NCI-H2029 (cell line): ENCODE results near the gene EPPIN.
"Not testable (repeated sequence)": the region's sequence is repeated elsewhere in the genome, so short reads cannot be mapped to it uniquely, and the experiment has no call there.

Experiments used
- DNase-seq: peaks from one replicate; lab custom pipeline; 2025; lab: John Stamatoyannopoulos, UW

EPPIN gene

DNA sequence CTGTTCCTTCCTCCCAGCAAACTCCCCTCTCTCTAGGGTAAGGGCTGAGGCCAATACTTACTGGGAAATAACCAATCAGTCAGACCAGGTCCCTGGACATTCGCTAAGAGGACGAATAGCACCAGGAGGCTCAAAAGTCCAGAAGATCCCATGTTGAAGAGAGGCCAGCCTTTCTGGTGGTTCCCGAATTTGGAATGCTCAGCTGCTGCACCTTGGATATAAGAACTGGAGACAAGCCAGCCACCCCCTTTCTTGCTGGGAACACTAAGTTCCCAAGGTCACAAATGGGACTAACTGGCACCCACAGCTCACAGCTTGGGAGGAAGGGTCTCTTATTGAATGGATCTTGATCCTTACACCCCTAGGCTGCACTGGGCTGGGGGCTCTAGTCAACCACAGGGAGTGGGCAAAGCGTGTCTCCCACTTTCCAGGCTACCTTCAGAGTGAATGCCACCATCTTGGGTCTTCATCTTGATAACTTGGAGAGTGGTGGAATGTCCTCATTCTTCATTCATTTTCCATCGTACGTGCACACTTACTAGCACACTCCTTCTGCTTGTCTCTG, at the start of gene EPPIN:
Gene EPPIN (minus strand): TSS at position 196 of the 565 bp plus-strand sequence. CDS start 44 bp downstream, at position 152.
- DNase-seq, result no peak

DNA sequence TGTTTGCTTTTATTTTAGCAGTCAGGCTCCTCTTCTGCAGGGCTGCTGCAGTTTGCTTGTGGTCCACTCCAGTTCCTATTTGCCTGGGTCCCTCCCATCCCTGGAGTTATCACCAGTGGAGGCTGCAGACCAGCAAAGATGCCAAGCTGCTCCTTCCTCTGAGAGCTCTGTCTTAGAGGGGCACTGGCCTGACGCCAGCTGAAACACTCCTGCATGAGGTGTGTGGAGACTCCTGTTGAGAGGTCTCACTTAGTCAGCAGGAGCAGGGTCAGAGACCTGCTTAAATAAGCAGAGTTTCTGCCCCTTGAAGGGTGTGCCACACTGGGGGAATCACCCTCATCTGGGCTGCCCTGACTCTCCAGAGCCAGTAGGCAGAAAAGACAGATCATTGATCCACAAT, 48.0 kb upstream of the EPPIN start:
- DNase-seq, result no peak

DNA sequence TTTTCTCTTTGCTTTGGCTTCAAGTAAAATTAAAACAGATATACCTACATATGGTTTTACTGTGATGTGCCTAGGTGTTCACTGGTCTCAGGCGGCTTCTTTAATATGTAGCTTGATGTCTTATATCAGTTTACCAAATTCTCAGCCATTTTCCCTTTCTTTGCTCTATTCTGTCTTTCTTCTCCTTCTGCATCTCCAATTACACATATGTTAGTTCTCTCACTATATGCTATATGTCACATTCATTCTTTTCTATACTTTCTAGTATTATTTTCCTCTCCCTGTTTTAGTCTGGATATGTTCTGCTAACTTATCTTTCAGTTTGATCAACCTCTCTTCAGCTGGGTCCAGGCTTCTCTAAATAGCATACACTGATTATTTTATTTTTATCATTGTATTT, 46.3 kb upstream of the EPPIN start:
- DNase-seq, result no peak

DNA sequence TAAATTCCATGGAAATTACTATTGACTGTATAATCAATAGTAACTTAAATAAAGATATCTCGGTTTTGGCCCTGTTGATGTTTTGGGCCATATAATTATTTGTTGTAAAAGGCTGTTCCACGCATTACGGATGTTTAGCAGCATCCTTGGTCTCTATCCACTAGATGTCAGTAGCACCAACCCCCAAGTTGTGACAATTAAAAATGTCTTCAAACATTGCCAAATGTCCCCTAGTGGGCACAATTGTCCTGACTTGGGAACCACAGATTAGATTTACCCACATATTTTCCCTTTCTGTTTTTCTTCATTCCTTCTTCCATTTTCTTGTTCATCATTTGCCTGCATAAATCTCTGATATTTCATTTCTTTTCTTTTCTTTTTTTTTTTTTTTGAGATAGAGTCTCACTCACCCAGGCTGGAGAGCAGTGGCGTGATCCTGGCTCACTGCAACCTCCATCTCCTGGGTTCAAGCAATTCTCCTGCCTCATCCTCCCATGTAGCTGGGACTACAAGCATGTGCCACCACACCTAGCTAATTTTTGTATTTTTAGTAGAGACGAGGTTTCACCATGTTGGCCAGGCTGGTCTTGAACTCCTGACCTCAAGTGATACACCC, 45.5 kb upstream of the EPPIN start:
- DNase-seq, result peak; percentile 12

DNA sequence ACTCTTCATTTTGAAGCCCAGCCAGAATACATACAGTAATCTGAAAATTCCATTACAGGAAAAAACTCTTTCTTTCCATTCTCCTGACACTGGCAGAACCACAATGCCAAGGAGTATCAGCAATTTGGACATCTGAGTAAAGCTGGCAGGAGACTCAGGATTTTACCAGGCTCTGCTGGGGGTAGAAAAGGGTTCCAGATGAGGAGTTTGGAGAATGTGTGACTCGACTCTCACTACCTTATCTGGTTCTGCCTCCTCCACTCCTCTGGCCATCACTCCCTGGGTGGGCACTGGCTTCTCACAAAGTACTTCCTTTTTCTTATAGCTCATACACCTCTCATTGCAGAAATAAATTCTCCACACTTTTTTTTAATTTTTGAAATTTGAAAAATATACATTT, 42.5 kb upstream of the EPPIN start:
- DNase-seq, result no peak

DNA sequence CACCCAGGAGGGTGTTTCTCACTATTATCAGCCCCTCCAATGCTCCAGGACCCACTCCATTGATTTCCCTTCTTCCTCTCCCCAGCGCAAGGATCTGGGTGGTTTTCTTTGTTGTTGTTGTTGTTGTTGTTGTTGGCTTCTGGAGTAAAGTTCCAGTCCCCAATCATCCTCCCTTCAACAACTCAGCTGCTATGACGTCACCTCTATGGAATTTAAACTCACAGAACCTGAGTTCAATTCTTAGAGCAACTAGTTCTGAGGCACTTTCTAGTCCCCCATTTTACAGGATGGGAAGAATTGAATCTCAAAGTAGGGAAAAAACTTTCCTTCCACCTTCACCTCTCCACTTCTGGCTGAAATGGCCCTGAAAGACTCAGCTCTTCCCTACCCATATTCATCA, 41.6 kb upstream of the EPPIN start:
- DNase-seq, result no peak

DNA sequence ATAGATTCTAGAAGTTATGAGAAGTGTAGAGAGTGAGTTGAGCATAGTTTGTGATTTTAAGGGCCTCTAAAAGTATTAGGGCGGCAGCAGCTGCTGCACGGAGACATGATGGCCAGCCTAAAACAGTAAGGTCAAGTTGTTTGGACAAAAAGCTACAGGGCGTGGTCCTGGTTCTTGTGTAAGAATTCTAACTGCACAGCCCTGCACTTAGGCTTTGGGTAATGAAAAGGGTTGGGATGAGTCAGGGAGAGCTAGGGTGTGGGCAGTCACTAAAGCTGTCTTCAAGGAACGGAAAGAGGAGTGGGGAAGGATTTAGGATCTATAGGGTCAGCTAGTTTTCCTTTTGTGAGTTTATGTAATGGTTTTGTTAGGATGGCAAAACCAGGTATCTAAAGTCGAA, 38.8 kb upstream of the EPPIN start:
- DNase-seq, result not testable (repeated sequence)

DNA sequence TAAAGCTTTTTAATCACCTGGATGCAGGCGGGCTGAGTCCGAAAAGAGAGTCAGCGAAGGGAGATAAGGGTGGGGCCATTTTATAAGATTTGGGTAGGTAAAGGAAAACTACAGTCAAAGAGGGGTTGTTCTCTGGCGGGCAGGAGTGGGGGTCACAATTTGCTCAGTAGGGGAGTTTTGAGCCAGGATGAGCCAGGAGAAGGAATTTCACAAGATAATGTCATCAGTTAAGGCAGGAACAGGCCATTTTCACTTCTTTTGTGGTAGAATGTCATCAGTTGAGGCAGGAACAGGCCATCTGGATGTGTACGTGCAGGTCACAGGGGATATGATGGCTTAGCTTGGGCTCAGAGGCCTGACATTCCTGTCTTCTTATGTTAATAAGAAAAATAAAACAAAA, 37.1 kb upstream of the EPPIN start:
- DNase-seq, result not testable (repeated sequence)

DNA sequence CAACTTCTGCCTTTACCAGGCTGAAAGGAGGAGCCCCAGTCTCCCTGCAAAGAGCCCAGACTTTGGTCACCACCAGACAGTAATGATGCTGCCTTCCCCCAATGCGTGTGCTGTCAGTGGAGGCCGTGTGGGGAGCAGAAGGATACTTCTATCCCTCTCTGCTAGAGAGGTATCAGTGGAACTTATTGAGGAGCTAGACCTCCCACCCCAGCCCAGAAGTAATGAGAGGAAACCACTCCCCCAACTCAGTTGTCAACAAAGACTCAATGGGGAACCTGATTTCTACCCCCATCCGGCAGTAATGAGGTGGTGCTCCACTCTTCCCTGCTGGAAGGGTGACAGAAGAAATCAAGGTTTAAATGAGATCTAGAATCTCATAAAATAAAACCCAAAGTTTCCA, 36.3 kb upstream of the EPPIN start:
- DNase-seq, result no peak

DNA sequence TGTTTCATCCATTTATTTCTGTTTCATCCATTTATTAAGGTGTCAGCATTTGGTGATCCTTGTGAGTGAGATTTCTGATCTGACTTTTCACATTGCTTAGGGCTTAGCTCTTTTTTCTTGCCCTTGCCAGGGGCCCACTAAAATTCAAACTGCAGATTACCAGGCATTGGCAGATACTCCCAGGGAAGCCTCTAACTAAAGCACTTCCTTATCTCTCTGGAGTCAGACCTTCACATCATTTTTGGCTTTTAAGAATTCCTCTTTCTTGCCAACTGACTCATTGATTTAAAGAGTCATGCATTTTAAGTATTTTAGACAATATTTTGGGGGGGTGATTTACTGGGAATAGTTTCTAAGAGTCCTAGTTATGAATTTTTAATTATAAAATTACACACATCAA, 34.5 kb upstream of the EPPIN start:
- DNase-seq, result no peak

DNA sequence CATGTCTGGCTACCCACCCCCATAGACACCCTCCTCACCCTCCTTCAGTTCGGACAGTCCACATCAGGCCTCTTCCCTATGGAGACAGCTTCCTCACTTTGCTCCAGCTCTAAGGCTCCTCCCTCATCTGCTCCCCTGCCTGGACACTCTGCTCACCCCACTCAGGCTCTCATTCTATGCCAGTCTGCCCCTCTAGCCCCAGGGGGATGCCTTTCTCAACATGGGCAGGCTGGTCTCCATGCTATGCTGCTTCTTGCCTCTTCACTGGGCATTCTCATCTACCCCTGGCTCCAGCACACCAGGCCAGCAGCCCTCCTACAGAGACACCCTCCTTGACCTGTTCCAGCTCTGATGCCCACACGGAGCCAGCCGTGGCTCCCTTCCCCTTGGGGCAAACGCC, 32.0 kb upstream of the EPPIN start, which contains the start of gene WFDC8:
Gene WFDC8 (minus strand): TSS at position 101 of the 400 bp plus-strand sequence. CDS start 37 bp downstream, at position 64.
- DNase-seq, result no peak

DNA sequence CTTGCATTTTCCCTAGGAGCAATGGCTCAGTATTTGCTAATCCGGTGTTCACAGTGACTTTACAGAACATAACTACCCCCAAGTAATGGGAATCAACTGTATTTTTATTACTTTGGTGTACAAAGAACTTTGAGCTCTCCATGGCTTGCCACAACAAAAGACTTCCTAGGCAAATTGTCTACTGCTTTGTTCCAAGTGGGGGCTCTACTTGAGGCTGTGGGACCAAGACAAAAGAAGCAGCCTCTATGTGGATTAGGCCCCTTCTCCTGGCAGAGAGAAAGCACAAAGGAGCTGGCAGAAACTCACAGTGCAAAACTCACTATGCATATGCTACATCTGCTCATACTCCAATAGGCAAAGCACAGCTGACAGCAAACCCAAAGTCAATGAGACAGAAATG, 31.0 kb upstream of the EPPIN start:
- DNase-seq, result no peak

DNA sequence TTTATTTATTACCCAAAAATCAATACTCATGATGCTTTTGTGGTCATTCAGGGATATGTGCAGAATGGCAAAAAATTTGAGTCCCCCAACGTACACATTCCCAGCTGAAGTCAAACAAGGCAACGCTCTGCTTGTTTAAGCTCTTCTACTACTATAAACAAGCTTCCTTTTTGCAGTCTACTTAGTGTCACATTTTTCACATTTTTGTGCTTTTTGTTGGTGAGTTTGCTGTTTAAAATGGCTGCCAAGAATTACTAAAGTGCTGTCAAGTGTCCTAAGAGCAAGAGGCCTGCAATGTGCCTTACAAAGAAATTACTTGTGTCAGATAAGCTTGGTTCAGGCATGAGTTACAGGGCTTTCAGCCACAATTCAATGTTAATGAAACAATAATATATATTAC, 29.8 kb upstream of the EPPIN start:
- DNase-seq, result no peak

DNA sequence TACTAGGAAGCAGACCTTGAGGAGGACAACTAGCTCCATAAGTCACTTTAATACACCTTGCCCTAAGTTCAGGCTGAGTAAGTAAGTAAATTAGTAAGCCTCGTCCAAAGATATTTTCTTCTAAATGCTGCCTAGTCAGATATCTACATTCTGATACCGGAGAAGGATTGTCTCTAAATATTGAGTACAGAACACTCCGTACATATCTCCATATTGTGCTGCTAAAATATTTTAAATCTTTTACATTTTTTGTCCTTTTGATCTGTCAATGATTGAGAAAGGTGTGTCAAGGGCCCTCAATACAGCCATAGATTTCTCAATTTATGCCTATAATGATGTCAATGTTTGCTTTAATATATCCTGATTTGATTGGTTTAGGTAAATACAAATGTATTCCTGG, 28.7 kb upstream of the EPPIN start:
- no peak for DNase-seq

DNA sequence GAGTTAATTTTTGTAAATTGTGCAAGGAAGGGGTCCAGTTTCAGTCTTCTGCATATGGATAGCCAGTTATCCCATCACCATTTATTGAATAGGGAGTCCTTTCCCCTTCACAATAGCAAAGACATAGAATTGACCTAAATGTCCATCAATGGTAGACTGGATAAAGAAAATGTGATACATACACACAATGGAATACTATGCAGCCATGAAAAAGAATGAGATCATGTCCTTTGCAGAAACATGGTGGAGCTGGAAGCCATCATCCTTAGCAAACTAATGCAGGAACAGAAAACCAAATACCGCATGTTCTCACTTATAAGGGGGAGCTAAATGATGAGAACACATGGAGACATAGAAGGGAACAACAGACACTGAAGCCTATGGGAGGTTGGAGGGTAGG, 22.4 kb upstream of the EPPIN start:
- DNase-seq, result not testable (repeated sequence)

DNA sequence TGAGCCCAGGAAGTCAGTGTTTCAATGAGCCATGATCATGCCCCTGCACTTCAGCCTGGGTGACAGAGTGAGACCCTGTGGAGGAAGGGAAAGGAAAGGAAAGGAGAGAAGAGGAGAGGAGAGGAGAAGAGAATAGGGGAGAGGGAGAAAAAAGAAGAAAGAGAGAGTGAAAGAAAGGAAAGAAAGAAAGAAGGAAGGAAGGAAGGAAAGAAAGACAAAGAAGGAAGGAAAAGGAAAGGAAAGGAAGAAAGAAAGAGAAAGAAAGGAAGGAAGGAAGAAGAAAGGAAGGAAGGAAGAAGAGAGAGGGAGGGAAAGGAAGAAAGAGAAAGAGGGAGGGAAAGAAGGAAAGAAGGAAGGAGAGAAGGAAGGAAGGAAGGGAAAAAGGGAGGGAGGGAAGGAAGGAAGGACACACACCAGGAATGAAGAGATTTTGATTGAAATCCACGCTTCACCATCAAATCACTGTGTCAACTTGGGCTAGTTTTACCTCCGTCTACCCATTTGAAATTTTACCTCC, 17.6 kb upstream of the EPPIN start:
- DNase-seq, result no peak

DNA sequence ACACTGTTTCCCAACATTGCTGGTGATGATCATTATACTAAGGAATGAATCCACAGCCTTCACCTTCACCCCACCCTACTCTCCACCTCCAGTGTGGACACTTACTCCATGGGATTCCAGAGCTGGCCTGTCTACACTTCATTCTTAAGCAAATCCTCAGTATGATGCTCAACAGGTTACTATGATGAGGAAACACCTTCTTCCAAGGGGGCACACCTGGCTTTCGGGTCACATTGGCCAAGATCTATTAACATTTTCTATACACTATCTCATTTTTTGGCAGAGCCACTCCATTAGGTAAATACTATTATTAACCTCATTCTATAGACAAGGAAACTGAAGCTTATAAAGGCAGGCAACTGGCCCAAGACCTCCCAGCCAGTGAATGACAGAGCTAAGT, 8.0 kb upstream of the EPPIN start:
- DNase-seq, result no peak

DNA sequence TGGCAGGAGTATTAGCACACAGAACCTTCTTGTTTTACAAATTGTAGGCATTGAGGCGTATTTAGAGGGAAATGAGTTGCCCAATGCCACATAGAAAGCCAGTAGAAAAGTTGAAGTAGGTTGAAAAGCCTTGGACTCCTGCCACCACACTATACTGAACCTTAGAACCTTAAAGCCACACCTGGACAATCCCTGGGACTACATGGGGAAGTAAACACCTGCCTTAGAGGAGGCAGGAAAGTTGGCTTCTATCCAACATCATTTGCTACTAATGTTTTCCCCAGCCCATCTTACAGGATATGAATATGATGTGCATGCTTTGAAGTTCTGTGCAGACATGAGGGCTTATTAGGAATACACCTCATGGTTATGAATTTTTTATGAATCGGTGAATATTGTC, 5.3 kb upstream of the EPPIN start:
- peak; percentile 78 for DNase-seq

DNA sequence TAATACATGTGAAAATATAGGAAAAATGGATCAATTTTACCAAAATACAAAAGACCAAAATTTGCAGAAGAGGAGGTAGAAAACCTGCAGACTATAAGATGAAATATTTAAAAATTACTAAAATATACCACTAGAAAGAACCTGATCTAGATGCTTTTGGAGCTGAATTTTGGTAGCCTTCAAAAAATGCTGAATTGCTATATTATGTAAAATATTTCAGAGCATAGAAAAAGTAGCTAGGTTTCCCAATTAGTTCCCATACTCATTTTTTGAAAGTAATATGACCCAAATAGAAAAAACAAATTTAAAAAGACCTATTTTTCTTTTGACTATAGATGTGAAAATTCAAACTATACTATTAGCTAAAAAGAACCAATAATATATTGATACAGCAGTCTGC, 3.6 kb upstream of the EPPIN start:
- no peak for DNase-seq

DNA sequence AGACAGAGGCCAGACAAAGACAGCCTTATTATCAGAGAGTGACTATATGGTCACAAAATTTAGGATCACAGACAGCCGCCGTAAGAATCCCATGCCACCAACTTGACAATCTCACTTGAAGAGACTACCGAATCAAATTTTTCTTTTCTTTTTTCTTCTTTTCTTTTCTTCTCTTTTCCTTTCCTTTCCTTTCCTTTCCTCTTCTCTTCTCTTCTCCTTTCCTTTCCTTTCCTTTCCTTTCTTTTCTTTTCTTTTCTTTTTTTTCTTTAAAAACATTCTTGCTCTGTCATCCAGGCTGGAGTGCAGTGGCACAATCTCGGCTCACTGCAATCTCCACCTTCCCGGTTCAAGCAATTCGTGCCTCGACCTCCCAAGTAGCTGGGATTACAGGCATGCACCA, 1.2 kb upstream of the EPPIN start:
- no peak for DNase-seq

DNA sequence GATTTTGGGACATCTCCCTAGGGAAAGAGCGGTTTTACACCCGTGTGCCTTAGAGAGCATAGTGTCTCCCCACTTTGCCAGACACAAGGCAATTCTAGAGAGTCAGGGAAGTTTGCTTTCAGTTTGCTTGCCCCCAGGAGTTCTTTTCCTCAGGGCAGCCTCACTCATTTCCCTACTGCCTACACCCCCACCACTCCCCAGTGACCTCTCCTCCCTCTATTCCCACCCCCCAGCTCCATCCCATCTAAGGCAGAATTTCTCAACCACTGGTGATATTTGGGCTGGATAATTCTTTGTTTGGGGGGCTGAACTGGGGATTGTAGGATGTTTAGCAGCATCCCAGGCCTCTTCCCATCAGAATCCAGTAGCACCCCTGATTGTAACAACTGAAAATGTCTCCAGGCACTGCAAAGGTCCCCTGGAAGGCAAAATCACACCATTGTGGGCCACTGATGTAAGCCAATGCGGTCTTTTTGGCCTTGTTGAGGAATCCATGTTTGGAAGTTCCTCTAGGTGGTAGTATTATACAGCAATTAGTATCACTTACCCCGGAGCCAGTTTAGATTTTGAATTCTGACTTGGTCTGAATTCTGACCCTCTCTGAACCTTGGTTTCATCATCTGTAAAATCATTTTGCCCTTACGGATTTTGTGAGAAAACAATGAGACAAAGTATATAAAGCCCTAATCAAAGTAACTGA, 1.3 kb downstream of the EPPIN start:
- peak; percentile 9 for DNase-seq

DNA sequence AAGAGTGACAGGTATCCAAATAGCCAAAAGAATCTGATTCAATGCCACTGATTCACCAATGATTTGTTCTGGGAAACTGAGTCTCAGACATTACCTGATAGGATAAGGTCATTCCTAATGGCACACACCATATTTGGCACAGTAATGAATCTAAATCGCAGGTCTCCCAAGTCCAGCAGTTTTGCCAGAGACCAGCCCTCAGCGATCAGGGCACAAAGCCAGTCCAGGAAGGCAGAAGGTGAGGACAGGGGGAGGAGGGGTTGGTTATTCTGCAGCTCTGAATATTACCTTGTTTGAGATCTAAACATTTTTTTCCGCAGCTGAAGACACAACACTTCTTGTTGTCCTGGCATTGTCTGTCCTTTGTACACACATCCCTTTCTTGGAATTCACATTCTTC, 1.9 kb downstream of the EPPIN start:
- DNase-seq, result no peak

DNA sequence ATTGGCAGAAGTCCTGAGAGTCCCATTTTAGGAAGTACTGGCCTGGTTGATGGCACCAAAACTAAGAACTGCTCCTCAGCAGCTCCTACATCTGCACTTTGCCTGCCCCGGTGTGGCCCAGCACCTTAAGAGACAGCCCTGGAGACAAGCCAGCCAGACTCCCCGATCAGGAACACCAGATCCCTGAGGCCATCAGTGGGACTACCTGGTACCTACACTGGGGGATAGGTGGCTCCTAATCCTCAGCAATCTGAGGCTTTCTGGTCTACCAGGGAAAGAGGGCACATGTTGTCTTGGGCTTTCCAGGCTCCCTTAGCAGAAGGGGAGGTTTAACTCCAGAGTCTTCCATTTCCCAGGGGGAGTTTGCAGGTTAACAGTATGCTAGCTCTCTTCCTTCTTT, 7.8 kb downstream of the EPPIN start, which contains the start of gene WFDC6:
Gene WFDC6 (minus strand): TSS at position 101 of the 400 bp plus-strand sequence. CDS start 75 bp downstream, at position 26.
- DNase-seq, result no peak
